ENCODE measurements around the gene ENO2.

The ENO2 gene

GRCh38 chr12:6914947-6915788 lies 788 bp downstream of the ENO2 start:
- Mint-ChIP-seq H3K4me3 (peak overlapping the region; percentile 91 to 92), H3K27ac (peak overlapping the region; percentile 93), H3K4me1 (peaks cover 21 to 27% of the 10 kb centered on the region in 2 donors), H3K36me3 (peaks cover 9 to 21% of the 10 kb centered on the region in 2 donors), H3K27me3 (peaks cover 7 to 10% of the 10 kb centered on the region in 2 donors), H3K9me3 (no peaks in the 10 kb centered on the region)
- peak; percentile 12 to 23 for ATAC-seq (replicated peaks)
- DNase-seq: no peak

- DNase-seq (no peak), ATAC-seq (replicated peaks) (no peak)
- peak overlapping the region; percentile 91 to 92 for H3K4me3 Mint-ChIP-seq
- H3K36me3 Mint-ChIP-seq: peaks cover 9 to 22% of the 10 kb centered on the region in 2 donors
- H3K4me1 Mint-ChIP-seq: peaks cover 21 to 27% of the 10 kb centered on the region in 2 donors
- H3K27ac Mint-ChIP-seq: peak overlapping the region; percentile 0
- H3K9me3 Mint-ChIP-seq: no peaks in the 10 kb centered on the region
- peaks cover 7 to 10% of the 10 kb centered on the region in 2 donors for H3K27me3 Mint-ChIP-seq
Measured at GRCh38 chr12:6915789-6916285, 1.5 kb downstream of the ENO2 start.

GRCh38 chr12:6916426-6917200 lies 2.2 kb downstream of the ENO2 start:
- ATAC-seq (replicated peaks) (no peak), DNase-seq (no peak)
- peaks cover 9 to 22% of the 10 kb centered on the region in 2 donors for H3K36me3 Mint-ChIP-seq
- H3K27me3 Mint-ChIP-seq: peaks cover 7 to 10% of the 10 kb centered on the region in 2 donors
- H3K4me3 Mint-ChIP-seq: no peak overlapping the region
- H3K4me1 Mint-ChIP-seq: peaks cover 26 to 30% of the 10 kb centered on the region in 2 donors
- H3K27ac Mint-ChIP-seq: no peak overlapping the region
- H3K9me3 Mint-ChIP-seq: no peaks in the 10 kb centered on the region

GRCh38 chr12:6917491-6918231 lies 3.3 kb downstream of the ENO2 start:
- Mint-ChIP-seq H3K27me3 (peaks cover 4 to 8% of the 10 kb centered on the region in 2 donors), H3K9me3 (no peaks in the 10 kb centered on the region), H3K36me3 (peaks cover 9 to 26% of the 10 kb centered on the region in 2 donors), H3K4me1 (peaks cover 37 to 41% of the 10 kb centered on the region in 2 donors), H3K4me3 (no peak overlapping the region), H3K27ac (peak overlapping the region; percentile 73)
- DNase-seq (no peak), ATAC-seq (replicated peaks) (no peak)

- no peaks in the 10 kb centered on the region for H3K9me3 Mint-ChIP-seq
- peaks cover 12 to 31% of the 10 kb centered on the region in 2 donors for H3K36me3 Mint-ChIP-seq
- ATAC-seq (replicated peaks) (no peak), DNase-seq (no peak)
- peaks cover 49 to 56% of the 10 kb centered on the region in 2 donors for H3K4me1 Mint-ChIP-seq
- H3K4me3 Mint-ChIP-seq: no peak overlapping the region
- H3K27me3 Mint-ChIP-seq: no peaks in the 10 kb centered on the region
- no peak overlapping the region for H3K27ac Mint-ChIP-seq
Measured at GRCh38 chr12:6919588-6919987, 5.2 kb downstream of the ENO2 start.

- peaks cover 8 to 28% of the 10 kb centered on the region in 2 donors for H3K36me3 Mint-ChIP-seq
Measured at GRCh38 chr12:6921539-6921938, 7.2 kb downstream of the ENO2 start.

GRCh38 chr12:6921996-6922946 lies 7.9 kb downstream of the ENO2 start:
- Mint-ChIP-seq H3K9me3 (no peaks in the 10 kb centered on the region), H3K27ac (peak overlapping the region; percentile 84), H3K36me3 (peaks cover 8 to 25% of the 10 kb centered on the region in 2 donors), H3K4me3 (peak overlapping the region; percentile 4 to 32), H3K4me1 (peaks cover 54 to 68% of the 10 kb centered on the region in 2 donors), H3K27me3 (no peaks in the 10 kb centered on the region)
- ATAC-seq (replicated peaks) (peak; percentile 50 to 52), DNase-seq (no peak)

More at GRCh38 chr12:6921539-6921938, 7.2 kb downstream of the ENO2 start:
- Mint-ChIP-seq H3K27ac (peak overlapping the region; percentile 84), H3K4me1 (peaks cover 47 to 61% of the 10 kb centered on the region in 2 donors), H3K27me3 (no peaks in the 10 kb centered on the region), H3K9me3 (no peaks in the 10 kb centered on the region), H3K4me3 (peak overlapping the region in 1 of 2 donors; percentile 4)
- DNase-seq (no peak), ATAC-seq (replicated peaks) (no peak)

- Mint-ChIP-seq H3K27me3 (no peaks in the 10 kb centered on the region), H3K36me3 (peaks cover 8 to 21% of the 10 kb centered on the region in 2 donors), H3K4me1 (peaks cover 55 to 70% of the 10 kb centered on the region in 2 donors), H3K9me3 (no peaks in the 10 kb centered on the region), H3K4me3 (peak overlapping the region; percentile 1 to 23), H3K27ac (peak overlapping the region; percentile 31)
- ATAC-seq (replicated peaks) (no peak), DNase-seq (no peak)
Measured at GRCh38 chr12:6923003-6923732, 8.8 kb downstream of the ENO2 start.

- H3K9me3 Mint-ChIP-seq: no peaks in the 10 kb centered on the region
- H3K27me3 Mint-ChIP-seq: no peaks in the 10 kb centered on the region
- DNase-seq (no peak), ATAC-seq (replicated peaks) (no peak)
- peaks cover 59 to 76% of the 10 kb centered on the region in 2 donors for H3K4me1 Mint-ChIP-seq
- peaks cover 8 to 25% of the 10 kb centered on the region in 2 donors for H3K36me3 Mint-ChIP-seq
- peak overlapping the region; percentile 7 for H3K27ac Mint-ChIP-seq
- peak overlapping the region in 1 of 2 donors; percentile 1 for H3K4me3 Mint-ChIP-seq
Measured at GRCh38 chr12:6923851-6924250, 9.5 kb downstream of the ENO2 start.

- H3K4me1 Mint-ChIP-seq: peaks cover 60 to 81% of the 10 kb centered on the region in 2 donors
- H3K9me3 Mint-ChIP-seq: no peaks in the 10 kb centered on the region
- H3K27me3 Mint-ChIP-seq: no peaks in the 10 kb centered on the region
- H3K36me3 Mint-ChIP-seq: peaks cover 3 to 16% of the 10 kb centered on the region in 2 donors
- DNase-seq: no peak
- no peak for ATAC-seq (replicated peaks)
- H3K27ac Mint-ChIP-seq: no peak overlapping the region
- no peak overlapping the region for H3K4me3 Mint-ChIP-seq
Measured at GRCh38 chr12:6925239-6925539, 10.8 kb downstream of the ENO2 start.

- DNase-seq: no peak
- Mint-ChIP-seq H3K4me3 (peak overlapping the region in 1 of 2 donors; percentile 91), H3K27me3 (no peaks in the 10 kb centered on the region), H3K27ac (no peak overlapping the region), H3K4me1 (peaks cover 62 to 85% of the 10 kb centered on the region in 2 donors), H3K36me3 (peaks cover 3 to 16% of the 10 kb centered on the region in 2 donors), H3K9me3 (no peaks in the 10 kb centered on the region)
- ATAC-seq (replicated peaks): no peak
Measured at GRCh38 chr12:6925540-6926279, 11.3 kb downstream of the ENO2 start.

- H3K27ac Mint-ChIP-seq: peak within 1 kb of the TSS; percentile 94
- peaks cover 55 to 83% of the 10 kb centered on the region in 2 donors for H3K4me1 Mint-ChIP-seq
- ATAC-seq (replicated peaks): peak; percentile 50 to 52
- no peak for DNase-seq
- no peaks in the 10 kb centered on the region for H3K9me3 Mint-ChIP-seq
- H3K4me3 Mint-ChIP-seq: peak within 1 kb of the TSS; percentile 86 to 91
- peaks cover 5 to 15% of the 10 kb centered on the region in 2 donors for H3K36me3 Mint-ChIP-seq
- no peaks in the 10 kb centered on the region for H3K27me3 Mint-ChIP-seq
Measured at GRCh38 chr12:6927379-6928021, 13.1 kb downstream of the ENO2 start, which contains the start of gene ATN1. Gene ATN1 (plus strand): TSS chr12:6927959. CDS start chr12:6934002, 6,043 bp downstream.
